Stimulated activated CD4-positive, alpha-beta T cell treated with anti-CD3 and anti-CD28 coated beads, Interleukin-15, amount 100 ng/mL, for 48 hours (primary cell): ENCODE data around the gene RAF1.
"Not testable (repeated sequence)": the region's sequence is repeated elsewhere in the genome, so short reads cannot be mapped to it uniquely, and the experiment has no call there.

ENCODE experiments used
- DNase-seq, 2 donors: peaks; one replicate each; pipeline ENCODE4 v3.0.0-alpha.2; 2020; ENCODE audit warnings: low read depth in 2 of 2

RAF1 gene

DNA sequence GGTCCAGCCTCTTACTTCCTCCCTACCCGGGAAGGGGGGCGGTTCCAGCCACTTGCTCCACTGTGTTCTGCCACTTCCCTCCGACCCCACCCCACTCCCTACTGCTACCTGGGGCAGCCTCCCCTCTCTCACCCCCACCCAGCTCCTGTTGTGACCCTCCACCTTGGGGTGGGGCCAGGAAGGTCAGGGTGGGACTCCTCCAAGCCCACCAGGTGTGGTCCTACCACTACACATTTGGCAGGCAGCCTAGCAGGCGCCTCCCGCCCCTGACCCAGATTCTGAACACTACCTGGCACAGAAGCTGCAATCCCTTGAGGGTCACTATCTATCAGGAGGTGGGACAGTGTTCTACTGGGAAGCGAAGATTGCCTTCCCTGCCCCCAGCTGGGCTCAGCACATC lies 13.7 kb upstream of the RAF1 start:
- no peak for DNase-seq

DNA sequence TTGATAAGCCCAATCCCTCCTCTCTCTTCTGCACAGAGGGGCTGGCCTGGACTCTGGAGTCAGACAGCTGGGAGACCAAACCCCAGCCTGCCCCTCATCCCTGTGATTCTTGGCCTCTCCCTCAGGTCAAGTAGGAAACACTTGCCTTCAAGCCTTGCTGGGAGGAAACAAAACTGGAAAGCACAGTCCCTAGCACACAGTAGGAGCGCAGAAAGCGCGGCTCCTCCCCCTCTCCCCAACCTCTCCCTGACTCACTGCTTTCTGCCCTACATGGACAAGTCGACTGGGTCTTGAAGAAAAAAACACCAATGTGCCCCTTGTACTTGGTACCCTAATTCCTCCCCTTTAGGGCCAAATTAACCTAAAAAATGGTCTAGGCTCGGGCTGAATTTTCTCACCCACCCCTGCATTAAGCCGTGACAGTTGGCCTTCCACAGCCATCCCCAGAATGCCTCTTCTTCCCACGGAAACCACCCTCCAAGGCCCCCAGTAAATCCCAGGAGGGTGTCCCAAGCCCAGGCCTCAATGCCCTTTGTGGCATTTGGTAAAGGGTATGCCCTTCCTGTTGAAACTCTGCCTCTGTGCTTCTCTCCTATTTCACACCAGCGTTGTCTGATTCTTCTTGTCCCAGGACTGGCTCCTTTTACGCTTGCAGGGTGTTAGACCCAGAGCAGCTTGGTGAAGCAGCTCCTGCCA lies 11.3 kb upstream of the RAF1 start:
- no peak for DNase-seq

DNA sequence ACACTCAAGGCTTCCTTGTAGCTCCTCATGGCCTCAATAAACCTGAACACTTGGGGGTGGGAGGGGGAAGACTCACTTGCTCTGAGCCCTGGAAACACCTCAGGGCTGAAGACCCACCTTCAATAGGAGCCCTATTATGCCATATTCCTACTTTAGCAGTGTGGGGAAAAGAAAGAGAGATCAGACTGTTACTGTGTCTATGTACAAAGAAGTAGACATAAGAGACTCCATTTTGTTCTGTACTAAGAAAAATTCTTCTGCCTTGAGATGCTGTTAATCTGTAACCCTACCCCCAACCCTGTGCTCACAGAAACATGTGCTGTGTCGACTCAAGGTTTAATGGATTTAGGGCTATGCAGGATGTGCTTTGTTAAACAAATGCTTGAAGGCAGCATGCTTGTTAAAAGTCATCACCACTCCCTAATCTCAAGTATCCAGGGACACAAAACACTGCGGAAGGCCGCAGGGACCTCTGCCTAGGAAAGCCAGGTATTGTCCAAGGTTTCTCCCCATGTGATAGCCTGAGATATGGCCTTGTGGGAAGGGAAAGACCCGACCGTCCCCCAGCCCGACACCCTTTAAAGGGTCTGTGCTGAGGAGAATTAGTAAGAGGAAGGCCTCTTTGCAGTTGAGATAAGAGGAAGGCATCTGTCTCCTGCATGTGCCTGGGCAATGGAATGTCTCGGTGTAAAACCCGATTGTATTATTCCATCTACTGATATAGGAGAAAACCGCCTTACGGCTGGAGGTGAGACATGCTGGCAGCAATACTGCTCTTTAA lies 10.2 kb upstream of the RAF1 start:
- DNase-seq, result not testable (repeated sequence)

DNA sequence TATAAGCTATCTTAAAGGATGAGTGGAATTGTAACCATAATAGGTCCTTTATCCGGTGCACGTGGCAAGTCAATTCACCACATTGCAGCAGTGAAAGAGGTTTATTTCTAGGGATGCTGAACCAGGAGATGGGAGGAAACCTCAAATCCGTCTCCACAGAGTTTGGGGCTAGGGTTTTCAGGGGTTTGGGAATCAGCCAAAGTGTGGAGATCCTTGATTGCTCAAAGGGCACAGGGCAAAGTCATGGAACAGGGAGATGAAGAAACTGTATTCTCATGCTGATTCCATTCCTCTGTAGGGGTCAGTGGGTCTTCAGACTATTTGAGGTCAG lies 7.2 kb upstream of the RAF1 start:
- no peak for DNase-seq

DNA sequence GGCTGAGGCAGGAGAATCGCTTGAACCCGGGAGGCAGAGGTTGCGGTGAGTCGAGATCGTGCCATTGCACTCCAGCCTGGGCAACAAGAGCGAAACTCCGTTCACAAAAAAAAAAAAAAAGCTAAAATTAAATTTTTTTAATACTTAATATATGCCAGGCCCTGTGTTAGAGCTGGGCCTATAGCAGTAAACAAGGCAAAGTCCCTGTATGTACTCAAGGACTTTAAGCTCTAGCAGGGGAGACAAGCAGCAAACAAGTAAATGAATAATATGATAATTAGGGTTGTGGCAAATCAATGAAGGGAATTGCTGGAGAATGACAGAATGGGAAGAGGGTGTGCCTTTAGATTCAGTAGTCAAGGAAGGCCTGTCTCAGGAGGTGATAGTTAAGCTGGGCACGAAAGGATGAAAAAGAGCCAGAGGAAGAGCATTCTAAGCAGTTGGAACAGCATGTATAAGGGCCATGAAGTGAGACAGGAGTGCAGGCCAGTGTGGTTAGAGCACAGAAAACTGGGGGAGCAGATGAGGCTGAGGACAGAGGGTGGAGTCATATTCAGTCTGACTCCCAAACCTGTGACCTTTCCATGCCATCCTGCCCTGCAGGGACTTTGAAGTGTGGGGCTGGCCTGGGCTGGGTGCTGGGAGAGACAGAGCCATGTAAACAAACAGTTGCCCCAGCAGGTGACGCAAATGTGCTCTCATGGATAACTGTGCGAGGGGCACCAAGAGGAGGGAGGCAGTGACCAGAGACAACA lies 6.6 kb upstream of the RAF1 start:
- no peak for DNase-seq

DNA sequence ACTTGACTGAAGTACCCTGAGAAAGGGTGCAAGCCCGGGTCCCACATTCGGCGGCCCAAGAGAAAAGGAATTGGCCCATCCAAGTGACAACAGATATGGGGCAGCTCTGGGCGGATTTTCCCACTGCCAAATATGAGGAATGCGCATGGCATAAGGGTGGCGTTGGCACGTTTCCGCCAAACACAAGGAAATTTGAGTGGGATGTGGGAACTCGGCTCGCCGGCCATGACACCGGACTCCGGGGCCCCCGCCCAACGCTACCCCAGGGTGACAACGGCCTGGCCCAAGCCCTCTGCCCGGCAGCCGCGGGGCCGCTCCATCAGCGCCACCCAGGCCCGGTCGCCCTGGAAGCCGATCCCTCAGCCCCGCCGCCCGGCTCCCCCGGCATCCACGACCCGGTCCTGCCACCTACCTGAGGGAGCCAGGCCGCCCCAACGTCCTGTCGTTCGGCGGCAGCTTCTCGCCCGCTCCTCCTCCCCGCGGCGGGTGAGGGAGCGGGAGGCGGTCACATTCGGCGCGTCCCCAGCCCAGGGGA lies 449 bp downstream of the RAF1 start:
- DNase-seq, result peak; percentile 10 to 30

DNA sequence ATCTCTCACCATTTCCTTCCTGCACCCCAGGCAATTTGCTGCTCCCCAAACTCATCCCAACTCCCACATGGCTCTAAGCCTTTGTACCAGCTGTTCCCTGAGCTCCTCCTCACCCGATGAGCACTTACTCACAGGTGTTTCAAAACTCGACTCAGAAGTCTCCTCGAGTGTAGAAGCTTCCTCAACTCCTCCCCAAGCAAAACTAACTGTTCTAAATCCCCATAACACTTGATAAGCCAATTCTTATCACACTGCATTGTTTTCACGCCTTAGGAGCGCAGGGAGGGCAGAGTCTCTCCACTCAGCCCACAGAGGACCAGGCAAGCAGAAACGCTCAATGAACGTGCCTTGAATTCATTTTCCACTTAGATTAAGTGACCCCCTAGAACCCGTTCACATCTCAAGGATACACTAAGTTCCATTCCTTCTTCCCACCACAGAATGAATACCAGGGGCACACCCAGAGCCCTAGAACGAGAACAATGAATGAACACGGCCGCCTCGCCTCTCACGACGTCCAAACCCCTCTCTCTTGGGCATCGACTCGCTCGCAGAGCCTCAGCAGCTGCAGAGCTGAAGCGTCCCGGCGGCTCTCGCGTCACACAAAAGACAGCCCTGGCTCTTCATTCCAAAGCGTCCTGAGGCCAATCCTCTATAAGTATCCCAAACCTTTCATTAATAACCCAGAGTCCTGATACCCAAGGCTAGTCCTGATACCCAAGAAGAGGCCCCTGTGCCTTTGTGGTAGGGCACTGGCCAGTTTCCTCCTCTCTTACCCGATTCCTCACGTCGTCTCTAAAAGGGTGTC lies 1.1 kb downstream of the RAF1 start:
- DNase-seq, result no peak

DNA sequence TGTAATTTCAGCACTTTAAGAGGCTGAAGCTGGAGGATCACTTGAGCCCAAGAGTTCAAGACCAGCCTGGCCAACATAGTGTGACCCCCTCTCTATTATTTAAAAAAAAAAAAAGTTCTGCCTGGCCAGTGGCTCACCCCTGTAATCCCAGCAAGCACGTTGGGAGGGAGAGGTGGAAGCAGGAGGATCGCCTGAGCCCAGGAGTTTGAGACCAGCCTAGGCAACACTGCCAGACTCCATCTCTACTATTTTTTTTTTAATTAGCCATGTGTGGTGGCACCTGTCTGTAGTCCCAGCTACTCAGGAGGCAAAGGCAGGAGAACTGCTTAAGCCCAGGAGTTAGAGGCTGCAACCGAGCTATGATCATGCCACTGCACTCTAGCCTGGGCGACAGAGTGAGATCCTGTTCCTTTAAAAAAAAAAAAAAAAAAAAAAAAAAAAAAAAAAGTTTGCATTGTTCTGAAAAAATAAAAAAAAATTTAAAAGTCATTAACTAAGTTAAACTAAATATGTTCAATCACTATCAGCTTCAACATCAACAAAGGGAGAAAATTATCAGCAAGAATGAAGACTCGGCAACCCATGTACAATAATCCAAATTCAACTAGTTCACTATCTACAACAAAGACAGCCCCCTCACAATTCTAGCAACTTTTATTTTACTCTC lies 1.9 kb downstream of the RAF1 start:
- no peak for DNase-seq

DNA sequence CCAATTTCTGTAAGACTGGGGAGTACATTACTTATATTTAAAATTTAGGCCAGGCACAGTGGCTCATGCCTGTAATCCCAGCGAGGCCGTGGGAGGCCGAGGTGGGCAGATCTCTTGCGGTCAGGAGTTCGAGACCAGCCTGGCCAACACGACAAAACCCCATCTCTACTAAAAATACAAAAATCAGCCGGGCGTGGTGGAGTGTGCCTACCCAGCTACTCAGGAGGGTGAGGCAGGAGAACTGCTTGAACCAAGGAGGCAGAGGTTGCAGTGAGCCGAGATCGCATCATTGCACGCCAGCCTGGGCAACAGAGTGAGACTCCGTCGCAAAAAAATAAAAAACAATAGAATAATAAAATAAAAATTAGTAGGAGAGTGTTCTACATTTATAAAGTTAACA lies 2.5 kb downstream of the RAF1 start:
- not testable (repeated sequence) for DNase-seq

DNA sequence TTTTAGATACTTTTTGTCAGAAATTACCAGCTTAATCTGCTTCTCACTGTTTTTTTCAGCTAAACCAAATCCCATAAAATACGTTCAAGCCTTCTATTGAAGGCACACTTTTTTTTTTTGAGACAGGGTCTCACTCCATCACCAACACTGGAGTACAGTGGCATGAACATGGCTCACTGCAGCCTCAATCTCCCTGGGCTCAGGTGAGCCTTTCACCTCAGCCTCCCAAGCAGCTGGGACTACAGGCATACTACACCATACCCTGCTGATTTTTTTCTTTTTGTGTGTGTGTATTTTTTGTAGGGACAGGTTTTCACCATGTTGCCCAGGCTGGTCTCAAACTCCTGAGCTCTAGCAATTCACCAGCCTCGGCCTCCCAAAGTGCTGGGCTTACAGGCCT lies 3.7 kb downstream of the RAF1 start:
- DNase-seq, result no peak

DNA sequence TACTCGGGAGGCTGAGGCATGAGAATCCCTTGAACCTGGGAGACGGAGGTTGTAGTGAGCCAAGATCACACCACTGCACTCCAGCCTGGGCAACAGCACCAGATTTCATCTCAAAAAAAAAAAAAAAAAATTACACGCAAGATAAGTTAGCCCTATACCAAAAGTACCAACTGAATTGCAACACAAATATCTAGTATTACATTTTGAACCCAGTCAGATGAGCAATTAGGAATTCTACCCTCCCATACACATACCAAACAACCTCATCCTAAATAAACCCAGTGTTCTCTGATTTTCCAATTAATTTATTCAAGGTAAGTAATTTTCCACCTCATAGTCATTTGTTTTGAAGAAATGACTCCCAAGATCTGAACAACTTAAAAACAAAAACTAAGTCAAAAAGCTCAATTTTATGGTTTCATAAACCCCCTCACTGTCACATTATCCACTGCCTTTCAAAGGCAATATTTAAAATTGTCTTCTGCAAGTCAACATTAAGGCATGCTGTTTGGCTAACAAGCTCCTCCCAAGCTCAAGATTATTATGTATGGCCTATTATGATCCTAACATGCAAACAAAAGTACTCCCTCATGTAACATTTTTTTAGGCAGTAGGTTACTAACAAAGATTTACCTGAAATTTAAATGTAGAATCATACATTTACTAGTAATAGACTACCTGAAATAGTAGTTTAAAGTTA lies 4.5 kb downstream of the RAF1 start:
- no peak for DNase-seq

DNA sequence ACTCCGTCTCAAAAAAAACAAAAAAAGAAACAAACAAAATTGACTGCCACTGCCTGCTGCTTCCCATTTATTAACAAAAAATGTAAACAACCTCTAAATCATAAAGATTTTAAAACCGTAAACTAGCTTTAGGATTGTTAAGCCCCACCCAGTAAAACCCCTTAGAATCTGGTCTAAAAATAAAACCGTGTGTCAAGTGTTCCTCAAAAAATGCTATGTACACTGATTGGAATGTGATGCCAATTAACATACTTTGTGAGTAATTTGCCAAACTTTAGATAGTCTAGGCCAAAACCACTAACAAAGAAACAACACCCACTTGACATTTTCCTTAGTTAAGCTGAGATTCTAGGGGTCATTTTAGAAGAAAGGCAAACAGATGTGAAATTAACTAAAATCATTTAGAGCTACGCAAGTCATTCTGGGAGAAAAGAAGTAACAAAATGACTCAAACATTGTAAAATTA lies 5.3 kb downstream of the RAF1 start:
- DNase-seq, result no peak

DNA sequence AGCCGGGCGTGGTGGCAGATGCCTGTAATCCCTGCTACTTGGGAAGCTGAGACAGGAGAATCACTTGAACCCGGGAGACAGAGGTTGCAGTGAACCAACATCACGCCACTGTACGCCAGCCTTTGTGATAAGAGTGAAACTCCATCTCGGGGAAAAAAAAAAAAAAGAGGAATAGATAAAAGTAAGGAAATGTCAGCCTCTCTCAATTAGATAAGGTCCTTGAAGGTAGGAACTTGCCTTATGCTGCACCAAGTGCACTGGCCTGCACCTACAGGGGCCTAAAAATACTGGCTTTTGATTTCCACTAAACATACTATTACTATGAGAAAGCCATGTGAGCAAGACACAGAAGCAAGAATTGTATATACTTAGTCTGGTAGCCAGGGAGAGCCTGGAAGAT lies 7.1 kb downstream of the RAF1 start:
- DNase-seq, result no peak

DNA sequence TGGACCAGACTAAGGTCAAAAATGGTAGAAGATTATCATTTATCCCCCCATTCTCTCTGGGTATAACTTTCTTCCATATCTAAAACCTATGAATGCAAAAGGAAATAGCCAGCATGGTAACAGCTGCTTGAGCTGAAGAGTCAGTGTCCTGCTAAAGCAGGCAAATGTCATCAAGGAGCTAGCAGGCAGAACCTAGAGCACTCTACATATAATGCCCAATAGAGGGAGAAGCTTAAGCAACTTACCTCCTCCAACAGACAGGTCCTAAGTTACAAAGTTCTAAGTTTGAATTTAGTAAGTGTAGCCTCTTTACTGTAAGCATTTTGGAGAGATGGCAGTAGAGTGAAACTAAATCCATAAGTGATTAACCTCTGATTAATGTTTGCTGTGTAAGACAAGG lies 7.7 kb downstream of the RAF1 start:
- DNase-seq, result no peak

DNA sequence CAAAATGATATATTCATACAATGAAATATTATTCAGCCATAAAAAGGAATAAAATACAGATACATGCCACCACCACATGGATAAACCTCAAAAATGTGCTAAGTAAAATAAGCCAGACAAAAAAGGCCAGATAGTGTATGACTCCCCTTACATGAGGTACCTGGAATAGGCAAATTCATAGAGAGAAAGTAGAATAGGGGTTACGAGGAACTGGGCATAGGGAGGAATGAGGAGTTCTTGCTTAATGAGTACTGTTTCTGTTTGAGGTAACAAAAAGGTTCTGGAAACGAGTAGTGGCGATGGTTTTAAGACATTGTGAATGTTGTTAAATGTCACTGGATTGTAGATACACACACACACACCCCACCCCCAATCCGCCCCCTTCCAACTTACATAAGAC lies 8.2 kb downstream of the RAF1 start:
- DNase-seq, result no peak

DNA sequence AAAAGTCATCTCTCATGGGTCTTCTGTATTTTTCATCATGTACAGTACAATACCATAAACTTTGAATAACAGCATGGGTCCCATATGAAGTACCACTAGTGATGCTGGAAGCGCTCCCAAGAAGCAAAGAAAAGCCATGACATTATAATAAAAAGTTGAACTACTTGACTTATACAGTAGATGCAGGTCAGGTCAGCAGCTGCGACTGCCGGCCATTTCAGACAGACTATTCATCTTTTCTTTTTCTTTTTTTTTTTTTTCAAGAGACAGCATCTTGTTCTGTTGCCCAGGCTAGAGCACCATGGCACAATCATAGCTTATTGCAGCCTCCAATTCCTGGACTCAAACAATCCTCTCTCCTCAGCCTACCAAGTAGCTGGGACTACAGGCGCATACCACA lies 10.2 kb downstream of the RAF1 start:
- DNase-seq, result no peak

DNA sequence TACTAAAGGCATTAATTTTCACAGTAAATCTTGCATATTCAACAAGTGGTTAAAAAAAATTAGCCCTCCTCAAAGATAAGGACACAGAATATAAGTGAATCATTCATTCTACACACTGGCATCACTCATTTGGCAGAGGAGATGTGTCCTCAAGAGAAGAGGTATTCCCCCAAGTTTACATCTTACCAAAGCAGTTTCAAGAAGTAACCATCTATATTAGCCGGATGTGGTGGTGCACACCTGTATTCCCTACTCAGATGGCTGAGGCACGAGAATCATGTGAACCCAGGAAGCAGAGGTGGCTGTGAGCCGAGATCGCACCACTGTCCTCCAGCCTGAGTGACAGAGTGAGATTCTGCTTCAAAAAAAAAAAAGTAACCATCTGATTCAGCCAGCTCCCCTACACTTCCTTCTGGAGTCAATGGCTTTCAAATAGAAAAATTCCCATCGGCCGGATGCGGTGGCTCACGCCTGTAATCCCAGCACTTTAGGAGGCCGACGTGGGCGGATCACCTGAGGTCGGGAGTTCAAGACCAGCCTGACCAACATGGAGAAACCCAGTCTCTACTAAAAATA lies 15.4 kb downstream of the RAF1 start:
- DNase-seq, result no peak

DNA sequence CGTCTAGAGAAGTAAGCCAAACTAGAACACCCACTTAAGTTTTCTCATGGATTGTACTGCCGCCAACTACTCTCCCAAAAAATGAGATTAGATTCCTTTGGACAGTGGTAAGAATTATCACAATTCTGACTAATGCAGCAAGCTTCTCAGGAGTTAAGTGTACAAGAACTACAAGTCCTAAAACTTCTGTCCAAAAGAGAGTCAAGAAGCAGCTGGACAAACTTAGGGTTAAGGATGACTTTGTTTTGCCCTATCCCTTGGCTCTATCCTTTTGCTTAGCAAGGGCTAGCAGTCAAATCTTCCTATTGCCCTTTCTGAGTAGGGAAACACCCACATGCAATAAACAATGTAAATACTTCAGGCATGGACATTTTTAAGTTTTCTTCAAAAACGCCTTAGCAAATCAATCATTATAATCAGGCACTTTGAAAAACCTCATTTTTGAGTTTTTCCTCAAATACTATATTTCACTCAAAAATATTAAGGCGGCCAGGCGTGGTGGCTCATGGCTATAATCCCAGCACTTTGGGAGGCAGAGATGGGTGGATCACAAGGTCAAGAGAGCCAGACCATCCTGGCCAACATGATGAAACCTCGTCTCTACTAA lies 19.5 kb downstream of the RAF1 start:
- no peak for DNase-seq

DNA sequence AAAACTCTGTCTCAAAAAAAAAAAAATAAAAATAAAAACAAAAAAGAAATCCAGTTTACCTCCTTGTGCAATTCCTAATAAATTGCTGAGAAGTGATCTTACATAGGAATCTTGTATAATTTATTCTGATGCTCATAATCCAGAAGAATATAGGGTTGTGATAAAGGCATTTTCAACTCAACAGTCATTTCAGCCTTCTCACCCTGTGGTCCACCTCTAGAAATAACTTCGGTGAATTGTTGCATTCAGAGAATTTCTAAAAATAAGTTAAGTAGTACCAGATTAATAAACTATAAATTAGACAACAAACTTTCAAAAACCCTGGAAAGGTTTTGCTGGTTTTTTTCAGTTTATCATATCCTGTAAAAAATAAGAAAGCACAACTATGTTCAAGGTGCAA lies 20.2 kb downstream of the RAF1 start:
- DNase-seq, result no peak

DNA sequence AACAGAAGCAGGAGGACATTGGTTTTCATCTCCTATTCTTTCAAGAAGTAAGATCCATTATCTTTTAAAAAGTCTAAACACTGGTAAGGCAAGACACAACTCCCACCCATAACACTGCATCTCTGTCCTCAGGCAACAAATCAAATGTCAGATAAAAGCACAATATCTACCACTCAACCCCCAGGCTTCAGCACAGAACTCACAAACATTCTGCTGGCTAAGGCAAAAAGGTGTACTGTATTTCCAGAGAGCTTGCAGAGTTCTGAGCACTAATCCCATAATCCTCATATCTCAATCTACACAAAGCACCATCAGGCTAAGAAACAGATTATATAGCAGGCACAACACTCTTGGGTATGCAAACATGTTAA lies 20.9 kb downstream of the RAF1 start:
- DNase-seq, result no peak
